GM12873 (cell line): ENCODE measurements around the gene CFAP57.

Experiments
- CTCF ChIP-seq: IDR thresholded peaks from 2 replicates; pipeline ENCODE4 v1.5.1; 2012; ENCODE audit warnings: low read depth, mild to moderate bottlenecking, moderate library complexity, low read length, control low read depth; ENCODE audit not compliant: insufficient read depth; ENCODE audit errors: missing control alignments

Gene CFAP57

GRCh38 chr1:43255438-43256210 lies 83.5 kb downstream of the CFAP57 start:
- TF ChIP-seq CTCF = no peak

- TF ChIP-seq CTCF = no peak
Measured at GRCh38 chr1:43256675-43257570, 84.8 kb downstream of the CFAP57 start.

- TF ChIP-seq CTCF = no peak
Measured at GRCh38 chr1:43258370-43258769, 86.2 kb downstream of the CFAP57 start.

GRCh38 chr1:43265431-43265830 lies 93.3 kb downstream of the CFAP57 start:
- TF ChIP-seq CTCF = no peak

GRCh38 chr1:43266881-43267280 lies 94.8 kb downstream of the CFAP57 start:
- no peak for TF ChIP-seq CTCF

- TF ChIP-seq CTCF = no peak
Measured at GRCh38 chr1:43267291-43267805, 95.2 kb downstream of the CFAP57 start.

- TF ChIP-seq CTCF = no peak
Measured at GRCh38 chr1:43267818-43268425, 95.8 kb downstream of the CFAP57 start.
